ENCODE data around the gene ALDOB. TPM values are rescaled to one million over a fixed set of nuclear protein-coding genes. Genes with fewer than 3 reads are reported as not detected.
A peak's percentile ranks its signal among the peaks of the same experiment; 100 is the strongest.

ALDOB gene
- total and polyA plus RNA-seq, 2 of the 13 experiments (the other 11 are each of a cell fraction or from before 2014, with no cell fraction given) = 0.29 to 0.97 TPM

DNA sequence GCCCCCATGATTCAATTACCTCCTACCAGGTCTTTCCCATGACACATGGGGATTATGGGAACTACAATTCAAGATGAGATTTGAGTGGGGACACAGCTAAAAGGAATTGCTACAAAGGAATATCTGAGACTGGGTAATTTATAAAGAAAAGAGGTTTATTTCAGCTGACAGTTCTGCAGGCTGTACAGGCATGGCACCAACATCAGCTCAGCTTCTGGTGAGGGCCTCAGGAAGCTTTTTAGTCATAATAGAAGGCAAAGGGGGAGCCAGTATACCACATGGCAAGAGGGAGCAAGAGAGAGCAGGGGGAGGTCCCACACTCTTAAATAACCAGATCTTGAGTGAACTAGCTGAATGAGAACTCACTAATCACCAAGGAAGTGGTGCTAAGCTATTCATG is 11.2 kb upstream of the ALDOB start:
- in situ Hi-C loops (cut with HindIII; ENCODE audit: extremely low pct_ligation_motif_present, low pct_unique_long_range_greater_than_20kb) = no loop called here
- Histone ChIP-seq H3K9ac (ENCODE audit: insufficient read depth, low read depth, low read length) (no peak overlapping the region), H4K20me1 (ENCODE audit: insufficient read depth, low read length) (no peaks in the 10 kb centered on the region), H3K36me3 (replicated peaks in 1 of 2; ENCODE audit: control insufficient read depth in 1 of 2, insufficient read depth in 2 of 2, low read length in 2 of 2) (no peaks in the 10 kb centered on the region), H3K4me1 (ENCODE audit: insufficient read depth, low read length) (peaks cover 54% of the 10 kb centered on the region), H3K9me3 (ENCODE audit: low read length) (peaks cover 16% of the 10 kb centered on the region), H2AFZ (ENCODE audit: low read length) (no peak overlapping the region), H3K4me2 (ENCODE audit: low read depth, low read length) (no peak overlapping the region), H3K4me3 (replicated peaks in 1 of 3; ENCODE audit: insufficient read depth in 1 of 3, low read depth in 2 of 3, low read length in 3 of 3) (no peak overlapping the region), H3K27me3 (ENCODE audit: control insufficient read depth in 1 of 2, insufficient read depth in 2 of 2, low read length in 2 of 2) (no peaks in the 10 kb centered on the region), H3K27ac (ENCODE audit: extremely low read length, insufficient read depth, low read length) (peak overlapping the region; percentile 79), H3K79me2 (ENCODE audit: insufficient read depth, low read length) (no peaks in the 10 kb centered on the region)
- FAIRE-seq (no peak), ATAC-seq (no peak), DNase-seq (ENCODE audit: low spot score) (no peak)
- TF ChIP-seq ISX (CRISPR knock-in tag; conservative IDR thresholded peaks at IDR 0.05) (no peak), CTCF (CRISPR knock-in tag; IDR thresholded peaks at IDR 0.05) (no peak), SYNCRIP (IDR thresholded peaks at IDR 0.05; ENCODE audit: insufficient read depth, low read depth, low read length) (no peak), ZNF766 (CRISPR knock-in tag; IDR thresholded peaks at IDR 0.05; ENCODE audit: borderline replicate concordance) (peak; percentile 98), ZNF30 (CRISPR knock-in tag; IDR thresholded peaks at IDR 0.05) (no peak), MBD4 (IDR thresholded peaks at IDR 0.05; ENCODE audit: borderline replicate concordance, low read length) (no peak), GABPB1 (CRISPR knock-in tag; IDR thresholded peaks at IDR 0.05) (no peak), SMYD3 (CRISPR knock-in tag; IDR thresholded peaks at IDR 0.05) (no peak), GMEB2 (CRISPR knock-in tag; IDR thresholded peaks at IDR 0.05; ENCODE audit: low read depth) (no peak), SIN3B (IDR thresholded peaks at IDR 0.05; ENCODE audit: low read length) (no peak), CBX5 (CRISPR knock-in tag; IDR thresholded peaks at IDR 0.05; ENCODE audit: borderline replicate concordance) (peak; percentile 48; the same call in 1 of the 2 replicates), ZKSCAN5 (CRISPR knock-in tag; IDR thresholded peaks at IDR 0.05) (no peak), ZNF121 (CRISPR knock-in tag; IDR thresholded peaks at IDR 0.05) (no peak)
- TF ChIP-seq, protein P1, sequence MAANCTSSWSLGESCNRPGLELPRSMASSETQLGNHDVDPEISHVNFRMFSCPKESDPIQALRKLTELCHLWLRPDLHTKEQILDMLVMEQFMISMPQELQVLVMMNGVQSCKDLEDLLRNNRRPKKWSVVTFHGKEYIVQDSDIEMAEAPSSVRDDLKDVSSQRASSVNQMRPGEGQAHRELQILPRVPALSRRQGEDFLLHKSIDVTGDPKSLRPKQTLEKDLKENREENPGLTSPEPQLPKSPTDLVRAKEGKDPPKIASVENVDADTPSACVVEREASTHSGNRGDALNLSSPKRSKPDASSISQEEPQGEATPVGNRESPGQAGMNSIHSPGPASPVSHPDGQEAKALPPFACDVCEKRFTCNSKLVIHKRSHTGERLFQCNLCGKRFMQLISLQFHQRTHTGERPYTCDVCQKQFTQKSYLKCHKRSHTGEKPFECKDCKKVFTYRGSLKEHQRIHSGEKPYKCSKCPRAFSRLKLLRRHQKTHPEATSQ (CRISPR knock-in tag; IDR thresholded peaks at IDR 0.05; ENCODE audit: borderline replicate concordance) = peak; percentile 87; the same call in 1 of the 2 replicates
- ChIA-PET POLR2A (interaction anchor here (1.1 to 2.2 kb wide), 4 partner anchors 12 to 48 kb away, joined by 4 to 23 read pairs (median 6); partner anchors contain the start of genes MRPL50 and ZNF189), CTCF (ENCODE audit: low intra/inter-chr PET ratio, low total read pairs) (no interaction called here)
- intact Hi-C loops (cut with micrococcal nuclease; ENCODE audit: unreplicated experiment) = no loop called here
- no TSS peak for BruUV-seq (replicated peaks)
